PC-3 (cell line): ENCODE results near the gene CPEB3. TPM values are rescaled to one million over a fixed set of nuclear protein-coding genes. Genes with fewer than 3 reads are reported as not detected.

ENCODE experiments used
- ATAC-seq: fragments of 200-7000 bp; cut with Tn5 transposase; 2 replicates; pipeline ENCODE4 v1.9.1; 2020; ENCODE audit warnings: mild to moderate bottlenecking, moderate library complexity
- BruUV-seq: library from RNA; stranded (reverse); fragments of 400-500 nt; replicated peaks from 2 replicates; lab custom pipeline; 2021; lab: Mats Ljungman, UMichigan
- CTCF ChIA-PET: fragments of 300-600 bp; sonication (Branson Sonifier 250); formaldehyde crosslinking; loops from one replicate; lab custom pipeline; 2022; ENCODE audit warnings: antibody characterized with exemption; lab: Charles Lee
- POLR2A ChIA-PET: fragments of 300-600 bp; sonication (Branson Sonifier 250); formaldehyde crosslinking; loops from one replicate; lab custom pipeline; 2022; ENCODE audit warnings: antibody characterized with exemption; ENCODE audit not compliant: unreplicated experiment; lab: Charles Lee
- DNase-seq: peaks from one replicate; pipeline ENCODE4 v3.0.0-alpha.2; 2015
- H2AFZ ChIP-seq: fragments of 300-600 bp; sonication (generic); 2 replicates; pipeline ENCODE4 v1.6.0; 2016; ENCODE audit warnings: antibody characterized with exemption, low read length
- H3F3A ChIP-seq: fragments of 300-600 bp; sonication (generic); one replicate; pipeline ENCODE4 v1.6.0; 2017; ENCODE audit warnings: antibody characterized with exemption, low read length, control low read depth, mild to moderate bottlenecking; ENCODE audit not compliant: unreplicated experiment
- H3K27ac ChIP-seq: fragments of 300-600 bp; sonication (generic); 2 replicates; pipeline ENCODE4 v1.5.1; 2016; ENCODE audit warnings: mild to moderate bottlenecking, low read length
- H3K27me3 ChIP-seq: fragments of 300-600 bp; sonication (generic); 2 replicates; pipeline ENCODE4 v1.6.1; 2016; ENCODE audit warnings: low read length, mixed read lengths
- H3K36me3 ChIP-seq: fragments of 300-600 bp; sonication (generic); 2 replicates; pipeline ENCODE4 v1.6.1; 2016; ENCODE audit warnings: low read depth, mixed run types, low read length, mixed read lengths
- H3K4me1 ChIP-seq: fragments of 300-600 bp; sonication (generic); 2 replicates; pipeline ENCODE4 v1.5.1; 2016; ENCODE audit warnings: low read length; ENCODE audit not compliant: insufficient read depth
- H3K4me2 ChIP-seq: fragments of 300-600 bp; sonication (generic); 2 replicates; pipeline ENCODE4 v1.6.0; 2016; ENCODE audit warnings: low read length
- H3K4me3 ChIP-seq: fragments of 300-600 bp; sonication (generic); 2 replicates; pipeline ENCODE4 v1.5.1; 2016; ENCODE audit warnings: mild to moderate bottlenecking, low read length, mixed read lengths
- H3K79me2 ChIP-seq: fragments of 300-600 bp; sonication (generic); 2 replicates; pipeline ENCODE4 v1.6.1; 2017; ENCODE audit warnings: low read length, mixed read lengths
- H3K9ac ChIP-seq: fragments of 300-600 bp; sonication (generic); 2 replicates; pipeline ENCODE4 v1.6.0; 2016; ENCODE audit warnings: mild to moderate bottlenecking, low read length
- H3K9me2 ChIP-seq: fragments of 300-600 bp; sonication (generic); replicated peaks from 2 replicates; pipeline ENCODE4 v1.6.1; 2016; ENCODE audit warnings: mixed run types, low read length, mixed read lengths
- H3K9me3 ChIP-seq: fragments of 300-600 bp; sonication (generic); 2 replicates; pipeline ENCODE4 v1.6.1; 2016; ENCODE audit warnings: low read length, mixed read lengths
- H4K20me1 ChIP-seq: fragments of 300-600 bp; sonication (generic); 2 replicates; pipeline ENCODE4 v1.6.1; 2016; ENCODE audit warnings: low read length, mixed read lengths
- EZH2 ChIP-seq: fragments of 300-600 bp; sonication (generic); IDR thresholded peaks from one replicate; pipeline ENCODE4 v1.6.1; 2017; ENCODE audit warnings: antibody characterized with exemption, mild to moderate bottlenecking, low read length; ENCODE audit not compliant: unreplicated experiment
- EZH2phosphoT487 ChIP-seq: fragments of 300-600 bp; sonication (generic); IDR thresholded peaks from 2 replicates; pipeline ENCODE4 v1.6.1; 2018; ENCODE audit warnings: mild to moderate bottlenecking, antibody characterized with exemption, low read length, borderline replicate concordance
- intact Hi-C: fragments of 100-400 bp; cut with micrococcal nuclease; formaldehyde crosslinking; loops from 2 replicates; pipeline ENCODE4 v1.9.0; 2023
- total RNA-seq: library from RNA; depleted of rRNA; stranded (reverse); fragments of >200 nt; gene quantifications from 2 replicates; pipeline ENCODE4 v1.2.3, GENCODE V29; 2014
- TF ChIP-seq, protein P1 (sequence below): fragments of 300-600 bp; sonication (generic); conservative IDR thresholded peaks from 2 replicates; pipeline ENCODE4 v1.5.1; 2017; ENCODE audit warnings: antibody characterized with exemption, low read depth, mild to moderate bottlenecking, low read length

The CPEB3 gene
- total RNA-seq, 1 experiment from 2014 or later = 0.80 TPM

GRCh38 chr10:92304061-92304460, 13.2 kb upstream of the CPEB3 start:
- POLR2A ChIA-PET = no interaction called here

DNA sequence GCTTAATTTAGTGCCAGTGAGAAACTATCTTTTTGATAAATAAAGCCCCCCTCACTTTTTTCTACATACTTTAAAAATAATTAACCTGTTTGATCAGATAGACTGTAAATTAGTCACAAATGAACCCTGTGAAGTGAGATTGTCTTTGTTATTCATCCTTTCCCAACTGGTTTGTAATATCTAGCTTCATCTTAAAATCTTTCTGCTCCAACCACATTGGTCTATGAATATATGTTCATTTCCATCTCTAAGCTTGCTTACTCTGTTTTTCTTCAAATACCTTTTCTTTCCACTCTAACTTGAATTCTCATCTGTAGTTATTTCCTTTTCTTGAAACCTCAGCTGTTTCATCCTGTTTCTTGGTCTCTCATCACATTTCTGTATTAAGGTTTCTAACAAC, 12.2 kb upstream of the CPEB3 start:
- no peaks in the 10 kb centered on the region for H3K9me2 ChIP-seq
- BruUV-seq = no TSS peak
- CTCF ChIA-PET = no interaction called here

More at GRCh38 chr10:92304061-92304460, 13.2 kb upstream of the CPEB3 start:
- intact Hi-C loops = no loop called here
- DNase-seq (no peak), ATAC-seq (no peak)
- Histone ChIP-seq H3K4me3 (no peak overlapping the region), H3K9me3 (no peaks in the 10 kb centered on the region), H3K36me3 (no peaks in the 10 kb centered on the region), H3K9ac (no peak overlapping the region), H3K9me2 (no peaks in the 10 kb centered on the region), H2AFZ (no peak overlapping the region), H3K27me3 (no peaks in the 10 kb centered on the region), H3K4me2 (no peak overlapping the region), H3F3A (no peaks in the 10 kb centered on the region), H3K27ac (no peak overlapping the region), H4K20me1 (peaks cover 24% of the 10 kb centered on the region), H3K4me1 (no peaks in the 10 kb centered on the region), H3K79me2 (peaks cover 92% of the 10 kb centered on the region)
- no TSS peak for BruUV-seq
- CTCF ChIA-PET = no interaction called here
- no peak for TF ChIP-seq EZH2phosphoT487

GRCh38 chr10:92298487-92298886, 7.6 kb upstream of the CPEB3 start:
- TF ChIP-seq EZH2 (no peak), EZH2phosphoT487 (no peak)
- TF ChIP-seq, protein P1, sequence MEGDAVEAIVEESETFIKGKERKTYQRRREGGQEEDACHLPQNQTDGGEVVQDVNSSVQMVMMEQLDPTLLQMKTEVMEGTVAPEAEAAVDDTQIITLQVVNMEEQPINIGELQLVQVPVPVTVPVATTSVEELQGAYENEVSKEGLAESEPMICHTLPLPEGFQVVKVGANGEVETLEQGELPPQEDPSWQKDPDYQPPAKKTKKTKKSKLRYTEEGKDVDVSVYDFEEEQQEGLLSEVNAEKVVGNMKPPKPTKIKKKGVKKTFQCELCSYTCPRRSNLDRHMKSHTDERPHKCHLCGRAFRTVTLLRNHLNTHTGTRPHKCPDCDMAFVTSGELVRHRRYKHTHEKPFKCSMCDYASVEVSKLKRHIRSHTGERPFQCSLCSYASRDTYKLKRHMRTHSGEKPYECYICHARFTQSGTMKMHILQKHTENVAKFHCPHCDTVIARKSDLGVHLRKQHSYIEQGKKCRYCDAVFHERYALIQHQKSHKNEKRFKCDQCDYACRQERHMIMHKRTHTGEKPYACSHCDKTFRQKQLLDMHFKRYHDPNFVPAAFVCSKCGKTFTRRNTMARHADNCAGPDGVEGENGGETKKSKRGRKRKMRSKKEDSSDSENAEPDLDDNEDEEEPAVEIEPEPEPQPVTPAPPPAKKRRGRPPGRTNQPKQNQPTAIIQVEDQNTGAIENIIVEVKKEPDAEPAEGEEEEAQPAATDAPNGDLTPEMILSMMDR = no peak
- CTCF ChIA-PET = no interaction called here
- H3K9ac ChIP-seq = no peak overlapping the region
- H2AFZ ChIP-seq = no peak overlapping the region
- POLR2A ChIA-PET = no interaction called here
- no peak for DNase-seq
- H3K36me3 ChIP-seq = 0 out of 2 replicates have a peak, but pooled peaks cover 8% of the 10 kb centered on the region
- H3K4me3 ChIP-seq = no peak overlapping the region
- no peaks in the 10 kb centered on the region for H3K9me3 ChIP-seq
- no peaks in the 10 kb centered on the region for H3F3A ChIP-seq
- ATAC-seq = no peak
- no peaks in the 10 kb centered on the region for H3K9me2 ChIP-seq
- no peak overlapping the region for H3K4me2 ChIP-seq
- H3K4me1 ChIP-seq = no peaks in the 10 kb centered on the region
- BruUV-seq = no TSS peak
- intact Hi-C loops = no loop called here
- H3K27ac ChIP-seq = no peak overlapping the region
- H3K79me2 ChIP-seq = peaks cover 96% of the 10 kb centered on the region
- H3K27me3 ChIP-seq = no peaks in the 10 kb centered on the region
- peaks cover 12% of the 10 kb centered on the region for H4K20me1 ChIP-seq

More for the DNA sequence above, 12.2 kb upstream of the CPEB3 start:
- Histone ChIP-seq H3K9ac (no peak overlapping the region), H2AFZ (no peak overlapping the region), H3F3A (no peaks in the 10 kb centered on the region), H3K27me3 (no peaks in the 10 kb centered on the region), H3K4me1 (no peaks in the 10 kb centered on the region), H3K36me3 (no peaks in the 10 kb centered on the region), H3K27ac (no peak overlapping the region), H4K20me1 (peaks cover 24% of the 10 kb centered on the region), H3K9me3 (no peaks in the 10 kb centered on the region), H3K4me3 (no peak overlapping the region), H3K79me2 (peaks cover 94% of the 10 kb centered on the region), H3K4me2 (no peak overlapping the region)
- DNase-seq (no peak), ATAC-seq (no peak)
- intact Hi-C loops = no loop called here
- POLR2A ChIA-PET = no interaction called here
- TF ChIP-seq, protein P1 = no peak
- TF ChIP-seq EZH2 = no peak
- TF ChIP-seq EZH2phosphoT487 = no peak
